Stimulated activated CD8-positive, alpha-beta memory T cell treated with anti-CD3 and anti-CD28 coated beads, Interleukin-12 subunit alpha, Interleukin-12 subunit beta, amount 100 ng/mL, for 1 hour (primary cell): ENCODE measurements around the gene F10.
"Not testable (repeated sequence)": the region's sequence is repeated elsewhere in the genome, so short reads cannot be mapped to it uniquely, and the experiment has no call there.

Source experiments
- DNase-seq: peaks from one replicate; pipeline ENCODE4 v3.0.0-alpha.2; 2020; ENCODE audit warnings: low read depth

The F10 gene

GRCh38 chr13:113153810-113154748 is 31.5 kb downstream of the F10 start:
- DNase-seq = peak; percentile 66

DNA sequence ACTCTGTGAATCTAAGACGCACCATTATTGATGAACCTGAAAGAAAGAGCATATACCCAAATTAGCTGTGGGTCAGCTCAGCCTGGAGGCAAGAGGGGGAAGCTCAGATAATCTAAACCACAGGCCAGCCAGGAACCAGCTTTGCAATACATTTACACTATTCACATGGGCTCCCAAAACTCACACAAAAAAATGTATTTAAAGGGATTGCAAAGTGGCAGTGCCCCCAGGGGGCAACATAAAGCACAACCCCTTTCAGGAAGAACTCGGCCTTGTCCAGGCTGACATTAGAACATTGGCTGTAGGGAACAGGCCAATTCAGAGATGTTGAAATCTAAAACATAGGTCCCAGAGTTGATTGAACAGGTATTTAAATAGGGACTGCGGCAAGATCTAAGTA is 32.6 kb downstream of the F10 start:
- DNase-seq = no peak

GRCh38 chr13:113155982-113156655 is 33.5 kb downstream of the F10 start:
- no peak for DNase-seq

DNA sequence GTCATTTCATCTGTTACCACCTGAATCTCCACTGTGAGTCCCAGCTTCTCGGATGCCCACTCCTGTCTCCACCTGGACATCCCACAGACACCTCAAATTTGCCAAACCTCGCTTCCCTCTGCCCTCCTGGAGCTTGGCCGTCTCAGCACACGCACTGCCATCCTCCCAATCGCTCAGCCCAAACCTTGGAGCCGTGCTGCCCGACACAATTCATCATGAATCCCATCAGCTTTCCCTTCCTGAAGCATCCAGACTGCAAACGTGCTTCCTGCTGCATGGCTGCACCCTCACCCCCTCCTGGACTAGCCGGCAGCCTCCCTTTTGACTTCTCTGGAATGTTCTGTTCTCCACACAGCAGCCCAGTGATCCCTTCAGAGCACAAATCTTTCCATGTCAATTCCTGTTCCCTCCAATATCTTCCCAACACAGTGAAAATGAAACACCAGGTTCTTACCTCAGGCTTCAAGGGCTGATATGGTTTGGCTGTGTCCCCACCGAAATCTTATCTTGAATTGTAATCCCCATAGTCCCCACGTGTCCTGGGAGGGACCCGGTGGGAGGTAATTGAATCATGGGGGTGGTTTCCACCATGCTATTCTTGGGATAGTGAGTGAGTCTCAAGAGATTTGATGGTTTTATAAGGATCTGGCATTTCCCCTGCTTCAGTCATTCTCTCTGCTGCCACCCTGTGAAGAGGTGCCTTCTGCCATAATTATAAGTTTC is 34.8 kb downstream of the F10 start:
- no peak for DNase-seq

GRCh38 chr13:113157929-113158747 is 35.5 kb downstream of the F10 start, which contains the start of gene PROZ:
PROZ (plus strand) TSS chr13:113158648; CDS start chr13:113158661, 13 bp downstream.
- DNase-seq = no peak

GRCh38 chr13:113158946-113159345 is 36.3 kb downstream of the F10 start:
- DNase-seq = no peak

DNA sequence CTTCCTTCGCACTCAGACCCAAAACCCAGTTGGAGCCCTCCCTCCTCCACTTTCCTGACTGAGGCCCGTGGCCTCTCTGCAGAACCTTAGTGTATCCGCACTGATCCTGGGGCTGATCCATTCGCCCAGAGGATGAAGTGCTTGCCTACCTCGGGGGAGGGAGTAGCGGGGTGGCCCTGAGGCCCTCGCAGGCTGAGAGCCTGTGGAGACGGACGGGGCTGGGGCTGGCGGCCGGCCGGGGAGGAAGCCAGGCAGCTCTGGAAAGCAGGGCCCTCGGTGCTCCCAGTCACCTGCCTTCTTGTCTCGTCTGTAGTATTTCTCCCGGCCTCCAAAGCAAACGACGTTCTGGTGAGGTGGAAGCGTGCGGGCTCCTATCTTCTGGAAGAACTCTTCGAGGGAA is 37.1 kb downstream of the F10 start:
- DNase-seq = no peak

- no peak for DNase-seq
Observed at GRCh38 chr13:113160983-113161382, 38.4 kb downstream of the F10 start.

DNA sequence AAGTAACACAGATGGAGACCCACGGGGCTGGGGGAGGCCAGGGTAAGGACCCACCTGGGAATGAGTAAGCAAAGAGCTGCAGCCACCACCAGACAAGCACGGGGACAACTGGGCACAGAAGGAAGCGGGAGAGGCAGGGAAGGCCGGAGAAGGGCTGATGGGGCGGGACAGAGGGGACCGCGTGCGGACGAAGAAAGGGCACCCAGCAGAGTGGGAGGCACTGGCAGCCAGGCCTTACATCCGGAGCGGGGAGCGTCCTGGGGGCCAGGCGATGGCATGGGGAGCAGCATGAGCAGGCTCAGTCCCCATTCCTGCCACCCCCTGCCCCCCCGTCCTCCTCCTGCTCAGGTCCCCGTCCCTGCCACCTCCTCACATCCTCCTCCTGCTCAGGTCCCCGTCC is 38.8 kb downstream of the F10 start:
- no peak for DNase-seq

- DNase-seq = not testable (repeated sequence)
Observed at GRCh38 chr13:113161975-113162374, 39.4 kb downstream of the F10 start.

DNA sequence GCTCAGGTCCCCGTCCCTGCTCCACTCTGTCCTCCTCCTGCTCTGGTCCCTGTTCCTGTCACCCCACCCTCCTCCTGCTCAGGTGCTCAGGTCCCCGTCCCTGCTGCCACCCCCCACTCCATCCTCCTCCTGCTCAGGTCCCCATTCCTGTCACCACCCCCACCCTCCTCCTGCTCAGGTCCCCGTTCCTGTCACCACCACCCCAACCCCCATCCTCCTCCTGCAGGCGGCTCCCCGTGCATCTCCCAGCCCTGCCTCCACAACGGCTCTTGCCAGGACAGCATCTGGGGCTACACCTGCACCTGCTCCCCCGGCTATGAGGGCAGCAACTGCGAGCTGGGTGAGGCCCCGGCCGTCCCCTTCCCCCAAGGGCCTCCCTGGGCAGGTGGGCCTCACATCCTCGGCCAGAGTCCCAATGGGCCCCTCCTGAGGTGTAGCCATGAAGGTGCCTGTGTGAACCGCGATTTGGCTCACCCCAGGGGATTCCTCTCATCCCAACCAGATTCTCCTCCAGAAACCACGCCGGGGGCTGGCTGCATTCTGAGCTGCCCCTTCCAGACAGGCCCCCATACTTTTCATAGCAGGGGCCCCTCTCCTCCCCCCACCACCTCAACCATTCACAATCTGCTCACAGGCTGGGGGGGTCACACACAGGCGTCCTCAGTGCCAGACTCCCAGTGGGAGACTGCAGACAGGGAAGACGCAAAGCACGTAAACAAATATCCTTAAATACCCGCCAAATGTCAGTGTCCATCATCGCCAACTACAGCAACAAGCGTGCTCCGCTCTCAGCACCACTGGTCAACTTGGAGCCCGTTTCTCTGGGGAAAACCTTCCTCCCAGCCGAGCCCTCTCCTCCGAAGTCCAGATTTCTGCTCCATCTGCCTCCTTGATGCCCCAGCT is 40.4 kb downstream of the F10 start:
- DNase-seq = no peak

GRCh38 chr13:113164492-113164891 is 41.9 kb downstream of the F10 start:
- no peak for DNase-seq

DNA sequence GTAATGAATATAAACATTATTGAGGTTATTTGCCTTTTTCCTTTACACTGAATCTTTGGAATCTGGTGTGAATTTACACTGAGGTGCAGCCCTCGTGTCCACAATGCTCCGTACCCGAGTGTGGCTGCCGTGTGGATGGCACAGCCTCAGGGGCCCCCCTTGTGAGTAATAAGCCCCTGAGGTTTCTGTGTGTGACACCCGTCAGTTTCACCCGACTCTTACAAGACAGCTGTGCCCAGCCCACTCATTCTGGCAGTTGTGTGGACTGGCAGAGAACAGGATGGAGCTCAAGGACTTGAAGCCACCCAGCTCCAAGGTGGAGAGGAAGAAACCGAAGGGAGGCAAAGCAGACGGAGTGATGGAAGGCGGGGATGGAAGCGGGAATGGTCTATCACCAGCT is 43.7 kb downstream of the F10 start:
- no peak for DNase-seq

- DNase-seq = no peak
Observed at GRCh38 chr13:113166681-113167080, 44.1 kb downstream of the F10 start.

DNA sequence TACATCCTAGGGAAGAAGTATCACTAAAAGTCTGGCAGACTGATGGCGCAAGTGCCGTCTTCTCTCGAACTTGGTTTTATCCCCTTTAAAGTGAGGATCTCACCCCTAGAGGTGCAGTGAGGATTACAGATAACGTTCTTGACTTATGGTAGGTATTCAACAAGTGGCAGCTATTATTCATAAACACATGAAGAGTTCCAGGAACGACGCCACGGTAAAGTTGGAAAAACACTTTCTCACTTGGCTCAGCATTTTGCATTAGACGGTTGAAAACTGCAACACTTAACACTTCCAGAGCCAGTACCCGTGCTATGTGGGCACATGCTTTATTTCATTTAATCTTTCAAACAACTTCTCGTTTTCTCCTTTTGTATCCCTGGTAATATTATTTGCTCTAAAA is 44.6 kb downstream of the F10 start:
- no peak for DNase-seq

DNA sequence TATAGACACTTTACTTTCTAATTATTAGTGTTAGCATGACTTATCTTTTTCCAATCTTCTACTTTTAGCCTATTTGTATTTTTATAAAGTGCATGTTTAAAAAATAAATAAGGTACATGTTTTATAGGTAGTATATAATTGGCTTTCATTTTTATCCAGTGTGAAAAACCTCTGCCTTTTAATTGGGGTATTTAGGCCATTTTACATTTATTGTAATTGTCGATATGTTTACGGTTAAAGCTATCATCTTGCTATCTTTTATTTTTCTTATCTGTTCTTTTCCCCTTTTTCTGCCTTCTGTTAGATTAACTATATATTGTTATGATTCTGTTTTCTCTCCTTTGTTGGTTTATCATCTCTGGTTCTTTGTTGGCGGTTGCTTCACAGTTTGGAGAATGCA is 45.0 kb downstream of the F10 start:
- no peak for DNase-seq

DNA sequence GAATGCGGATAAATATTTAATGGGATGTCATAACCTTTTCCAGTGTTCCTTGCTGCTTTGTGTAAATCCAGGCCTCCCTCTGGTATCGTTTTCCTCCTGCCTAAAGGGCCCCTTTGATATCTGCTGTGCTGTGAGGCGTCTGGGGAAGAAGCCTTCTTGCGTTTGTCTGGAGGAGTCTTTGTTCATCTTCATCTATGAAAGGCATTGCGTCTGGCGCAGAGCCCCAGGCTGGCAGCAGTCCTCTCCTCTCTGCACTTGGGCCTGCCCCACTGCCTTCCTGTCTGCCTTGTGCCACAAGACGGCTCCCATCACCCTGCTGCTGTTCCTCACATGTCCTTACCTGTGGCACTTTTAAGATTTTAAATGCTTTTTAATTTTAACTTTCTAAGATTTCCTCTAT is 45.6 kb downstream of the F10 start:
- DNase-seq = no peak

DNA sequence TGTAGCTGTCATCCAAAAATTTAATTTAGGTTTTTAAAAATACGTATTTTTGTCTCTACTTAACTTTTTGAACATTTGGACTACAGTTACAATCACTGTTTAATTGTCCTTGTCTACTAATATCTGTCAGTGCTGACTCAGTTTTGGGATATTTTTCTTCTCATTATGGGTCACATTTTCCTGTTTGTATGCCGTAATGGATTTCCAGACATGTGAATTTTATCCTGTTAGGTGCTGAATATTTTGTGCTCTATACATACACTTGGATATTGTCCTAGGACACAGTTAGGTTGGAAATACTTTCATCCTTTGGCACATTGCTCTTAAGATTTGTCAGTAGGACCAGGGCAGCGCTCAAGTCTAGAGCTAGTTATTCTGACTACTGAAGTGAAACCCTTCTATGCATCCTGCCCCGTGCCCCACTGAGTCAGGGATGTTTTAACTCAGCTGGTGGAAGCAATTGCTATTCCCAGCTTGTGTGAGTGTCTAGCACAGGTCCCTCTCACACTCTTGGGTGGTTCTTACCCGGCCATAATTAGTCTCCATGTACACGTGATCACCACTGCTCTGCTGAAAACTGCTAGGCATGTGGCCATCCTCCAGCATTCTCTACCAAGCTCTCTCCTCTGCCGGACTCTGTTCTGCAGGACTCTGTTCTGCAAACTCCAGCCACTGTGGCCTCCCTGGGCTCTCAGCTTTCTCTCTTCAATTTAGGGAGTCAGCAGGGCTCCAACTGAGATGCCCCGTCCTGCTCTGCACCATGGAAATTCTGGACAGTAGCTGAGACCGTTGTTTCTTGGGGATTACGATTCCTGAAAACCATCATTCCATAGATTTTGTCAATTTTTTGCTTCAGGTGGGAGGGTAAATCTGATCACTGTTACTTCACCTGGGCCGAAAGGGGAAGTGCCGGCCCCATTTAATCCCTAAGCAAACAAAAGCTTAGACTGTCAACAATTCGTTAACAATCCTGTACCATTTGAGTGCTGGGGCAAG is 47.0 kb downstream of the F10 start:
- no peak for DNase-seq

DNA sequence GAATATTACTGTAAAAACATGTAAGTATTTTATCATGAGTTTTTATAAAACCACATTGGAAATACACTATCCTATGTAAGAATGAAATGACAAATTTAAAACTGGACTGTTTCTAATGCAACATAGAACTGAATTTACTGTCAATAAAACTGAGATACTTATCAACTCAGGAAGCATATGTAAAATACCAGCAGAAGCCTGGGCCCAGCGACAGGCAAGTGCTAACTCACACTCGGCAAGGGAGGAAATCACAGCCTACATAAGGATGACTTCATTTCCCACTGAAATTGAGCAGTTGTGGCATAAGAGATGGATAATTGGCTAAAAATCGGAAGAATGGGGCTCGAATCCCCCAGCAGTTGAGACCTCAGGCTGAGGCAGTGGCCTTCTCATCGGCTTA is 47.9 kb downstream of the F10 start:
- no peak for DNase-seq
